GM23248 (cell line): ENCODE data around the gene UNC13A.

ENCODE experiments used
- EZH2 ChIP-seq: fragments of 200-600 bp; sonication (generic); IDR thresholded peaks from 2 replicates; pipeline ENCODE4 v1.6.1; 2018; ENCODE audit warnings: antibody characterized with exemption, mild to moderate bottlenecking; ENCODE audit not compliant: insufficient read depth, poor library complexity, severe bottlenecking
- EZH2phosphoT487 ChIP-seq: fragments of 200-600 bp; sonication (generic); IDR thresholded peaks from 2 replicates; pipeline ENCODE4 v1.6.1; 2018; ENCODE audit warnings: antibody characterized with exemption, moderate library complexity, mild to moderate bottlenecking, low read depth; ENCODE audit not compliant: insufficient read depth

DNA sequence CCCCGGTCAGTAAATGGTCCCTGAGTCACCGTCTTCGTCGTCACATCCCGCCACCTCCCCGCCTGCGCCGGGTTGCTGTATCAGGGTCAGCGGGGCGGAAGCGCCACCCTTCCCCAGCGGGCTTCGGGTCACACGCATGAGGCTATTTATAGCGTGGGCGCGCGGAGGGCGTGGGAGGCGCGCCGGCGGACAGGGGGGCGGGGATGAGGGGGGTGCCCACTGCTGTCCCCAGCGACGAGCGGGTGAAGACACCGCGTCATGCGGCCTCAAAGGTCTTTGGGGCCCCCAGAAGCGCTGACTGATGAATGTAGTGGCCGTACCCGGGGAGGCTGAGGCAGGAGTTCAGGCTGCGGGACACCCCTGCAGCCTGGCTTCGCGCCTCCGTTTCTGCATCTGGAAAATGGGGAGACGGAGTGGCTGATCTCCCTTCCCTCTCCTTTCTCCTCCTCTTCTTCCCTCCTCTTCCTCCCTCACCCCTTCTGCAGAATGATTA, 7.9 kb downstream of the UNC13A start:
- TF ChIP-seq EZH2phosphoT487 = no peak
- no peak for TF ChIP-seq EZH2
